NB4 (cell line): Measurements from ENCODE around the gene BMPR2.

Experiments used
- CTCF ChIP-seq: IDR thresholded peaks from one replicate; pipeline ENCODE4 v1.5.1; 2012; ENCODE audit warnings: low read depth, low read length
- POLR2A ChIP-seq: IDR thresholded peaks from 2 replicates; pipeline ENCODE4 v1.6.1; 2011; ENCODE audit warnings: mild to moderate bottlenecking; ENCODE audit not compliant: insufficient read length; ENCODE audit errors: extremely low read depth

DNA sequence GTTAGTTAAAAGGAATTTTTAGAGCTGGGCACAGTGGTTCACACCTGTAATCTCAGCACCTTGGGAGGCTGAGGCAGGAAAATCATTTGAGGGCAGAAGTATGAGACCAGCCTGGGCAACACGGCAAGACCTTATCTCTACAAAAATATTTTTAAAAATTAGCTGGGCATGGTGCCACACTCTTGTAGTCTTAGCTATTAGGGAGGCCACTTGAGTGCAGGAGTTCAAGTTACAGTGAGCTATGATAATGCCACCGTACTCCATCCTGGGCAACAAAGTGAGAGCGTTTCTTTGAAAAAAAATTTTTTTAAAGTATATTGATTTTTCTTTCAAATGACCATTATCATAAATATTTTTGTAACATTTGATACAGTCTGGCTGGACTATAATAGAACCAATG is 165.0 kb downstream of the BMPR2 start:
- TF ChIP-seq CTCF (no peak), POLR2A (no peak)
